ENCODE results near the gene RANGRF. TPM values are rescaled to one million over a fixed set of nuclear protein-coding genes. Genes with fewer than 3 reads are reported as not detected.

RANGRF gene
- total RNA-seq, 2 donors from 2014 or later: 4.7 to 13.5 TPM

DNA sequence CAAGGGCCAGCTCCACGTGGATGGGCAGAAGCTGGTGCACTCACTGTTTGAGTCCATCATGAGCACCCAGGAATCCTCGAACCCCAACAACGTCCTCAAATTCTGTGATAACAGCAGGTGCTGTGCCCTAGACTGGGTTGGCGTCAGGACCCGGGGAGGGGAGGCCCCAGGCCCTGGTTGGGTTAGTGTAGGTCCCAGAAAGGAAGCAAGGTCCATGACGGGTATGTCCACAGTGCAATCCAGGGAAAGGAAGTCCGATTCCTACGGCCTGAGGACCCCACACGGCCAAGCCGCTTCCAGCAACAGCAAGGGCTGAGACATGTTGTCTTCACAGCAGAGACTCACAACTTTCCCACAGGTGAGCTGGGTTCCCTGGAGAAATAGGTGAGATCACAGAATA, 32.2 kb upstream of the RANGRF start:
- intact Hi-C loops (cut with DNase I): no loop called here
- TF ChIP-seq, protein P1, sequence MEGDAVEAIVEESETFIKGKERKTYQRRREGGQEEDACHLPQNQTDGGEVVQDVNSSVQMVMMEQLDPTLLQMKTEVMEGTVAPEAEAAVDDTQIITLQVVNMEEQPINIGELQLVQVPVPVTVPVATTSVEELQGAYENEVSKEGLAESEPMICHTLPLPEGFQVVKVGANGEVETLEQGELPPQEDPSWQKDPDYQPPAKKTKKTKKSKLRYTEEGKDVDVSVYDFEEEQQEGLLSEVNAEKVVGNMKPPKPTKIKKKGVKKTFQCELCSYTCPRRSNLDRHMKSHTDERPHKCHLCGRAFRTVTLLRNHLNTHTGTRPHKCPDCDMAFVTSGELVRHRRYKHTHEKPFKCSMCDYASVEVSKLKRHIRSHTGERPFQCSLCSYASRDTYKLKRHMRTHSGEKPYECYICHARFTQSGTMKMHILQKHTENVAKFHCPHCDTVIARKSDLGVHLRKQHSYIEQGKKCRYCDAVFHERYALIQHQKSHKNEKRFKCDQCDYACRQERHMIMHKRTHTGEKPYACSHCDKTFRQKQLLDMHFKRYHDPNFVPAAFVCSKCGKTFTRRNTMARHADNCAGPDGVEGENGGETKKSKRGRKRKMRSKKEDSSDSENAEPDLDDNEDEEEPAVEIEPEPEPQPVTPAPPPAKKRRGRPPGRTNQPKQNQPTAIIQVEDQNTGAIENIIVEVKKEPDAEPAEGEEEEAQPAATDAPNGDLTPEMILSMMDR (IDR thresholded peaks at IDR 0.05): no peak
- TF ChIP-seq POLR2A (IDR thresholded peaks at IDR 0.05): no peak
- 89% methylated on average over 9 of the region's 10 CpGs; no CpG with 5 or more reads in 1 of the 2 donors for WGBS, 2 donors
- DNase-seq (no peak), ATAC-seq (no peak)
- Histone ChIP-seq H3K4me3 (no peak overlapping the region), H3K27ac (no peak overlapping the region), H3K27me3 (no peaks in the 10 kb centered on the region), H3K4me1 (no peaks in the 10 kb centered on the region), H3K36me3 (replicated peaks in 1 of 2; ENCODE audit: insufficient read depth in 1 of 2, low read depth in 2 of 2) (peaks cover 0 to 9% of the 10 kb centered on the region in 2 donors), H3K9me3 (no peaks in the 10 kb centered on the region)

DNA sequence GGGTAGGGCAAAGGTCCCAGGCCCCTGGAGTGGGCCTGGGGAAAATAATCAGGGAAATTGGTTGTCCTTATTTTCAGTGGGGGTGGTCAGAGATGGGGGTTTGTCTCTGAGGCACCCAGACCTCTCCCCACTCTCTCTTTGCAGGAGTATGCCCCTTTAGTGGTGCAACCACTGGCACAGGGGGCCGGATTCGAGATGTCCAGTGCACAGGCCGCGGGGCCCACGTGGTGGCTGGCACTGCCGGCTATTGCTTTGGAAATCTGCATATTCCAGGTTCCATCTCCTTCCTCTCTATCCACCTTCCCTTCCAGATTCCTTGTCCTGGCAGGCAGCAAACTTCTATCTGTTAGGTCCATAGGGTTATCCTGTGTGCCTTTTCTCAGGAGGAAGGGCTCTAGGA, 31.8 kb upstream of the RANGRF start:
- intact Hi-C loops (cut with DNase I): no loop called here
- TF ChIP-seq, protein P1 (IDR thresholded peaks at IDR 0.05): no peak
- no peak for TF ChIP-seq POLR2A (IDR thresholded peaks at IDR 0.05)
- ATAC-seq (no peak), DNase-seq (no peak)
- H3K4me3 ChIP-seq: no peak overlapping the region
- H3K9me3 ChIP-seq: no peaks in the 10 kb centered on the region
- H3K27ac ChIP-seq: no peak overlapping the region
- H3K36me3 ChIP-seq (replicated peaks in 1 of 2; ENCODE audit: insufficient read depth in 1 of 2, low read depth in 2 of 2): peaks cover 0 to 9% of the 10 kb centered on the region in 2 donors
- no peaks in the 10 kb centered on the region for H3K4me1 ChIP-seq
- 94 to 100% methylated on average over 6 of the region's 6 CpGs for WGBS, 2 donors
- H3K27me3 ChIP-seq: no peaks in the 10 kb centered on the region

DNA sequence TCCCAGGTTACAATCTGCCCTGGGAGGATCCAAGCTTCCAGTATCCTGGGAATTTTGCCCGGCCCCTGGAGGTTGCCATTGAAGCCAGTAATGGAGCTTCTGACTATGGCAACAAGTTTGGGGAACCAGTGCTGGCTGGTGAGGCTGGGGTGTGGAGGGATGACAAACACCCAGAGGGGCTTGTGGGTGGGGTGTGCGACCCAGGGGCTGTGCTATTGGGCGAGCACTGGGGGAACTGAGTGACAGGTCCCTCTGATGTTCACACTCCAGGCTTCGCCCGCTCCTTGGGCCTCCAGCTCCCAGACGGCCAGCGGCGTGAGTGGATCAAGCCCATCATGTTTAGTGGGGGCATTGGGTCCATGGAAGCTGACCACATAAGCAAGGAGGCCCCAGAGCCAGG, 30.7 kb upstream of the RANGRF start:
- no peak for ATAC-seq
- 92 to 94% methylated on average over 8 of the region's 8 CpGs for WGBS, 2 donors
- no peak for TF ChIP-seq POLR2A (IDR thresholded peaks at IDR 0.05)
- TF ChIP-seq, protein P1 (IDR thresholded peaks at IDR 0.05): no peak

DNA sequence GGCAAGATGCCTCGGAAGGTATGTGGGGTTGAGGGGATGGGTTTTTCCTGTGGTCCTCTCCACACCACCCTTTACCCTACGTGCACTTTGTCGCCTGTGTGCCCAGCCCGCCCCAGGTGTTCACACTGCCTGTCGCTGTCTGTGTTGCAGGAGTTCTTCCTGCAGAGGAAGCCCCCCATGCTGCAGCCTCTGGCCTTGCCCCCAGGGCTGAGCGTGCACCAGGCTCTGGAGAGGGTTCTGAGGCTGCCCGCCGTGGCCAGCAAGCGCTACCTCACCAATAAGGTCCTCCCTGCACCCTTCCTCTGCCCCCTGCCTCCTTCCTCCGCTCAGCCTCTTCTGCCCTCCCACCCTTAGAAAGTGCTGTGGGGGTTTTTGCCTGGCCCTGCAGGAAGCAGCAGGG, 24.1 kb upstream of the RANGRF start:
- Histone ChIP-seq H3K4me3 (no peak overlapping the region), H3K27me3 (no peaks in the 10 kb centered on the region), H3K9me3 (no peaks in the 10 kb centered on the region), H3K36me3 (replicated peaks in 1 of 2; ENCODE audit: insufficient read depth in 1 of 2, low read depth in 2 of 2) (peaks cover 0 to 22% of the 10 kb centered on the region in 2 donors), H3K27ac (no peak overlapping the region), H3K4me1 (no peaks in the 10 kb centered on the region)
- intact Hi-C loops (cut with DNase I): no loop called here
- DNase-seq (no peak), ATAC-seq (no peak)
- TF ChIP-seq POLR2A (IDR thresholded peaks at IDR 0.05): no peak
- TF ChIP-seq, protein P1 (IDR thresholded peaks at IDR 0.05): no peak
- 93 to 100% methylated on average over 3 to 10 of the region's 10 CpGs for WGBS, 2 donors

More for the DNA sequence above, 30.7 kb upstream of the RANGRF start:
- H3K4me3 ChIP-seq: no peak overlapping the region
- H3K27me3 ChIP-seq: no peaks in the 10 kb centered on the region
- intact Hi-C loops (cut with DNase I): no loop called here
- peaks cover 0 to 10% of the 10 kb centered on the region in 2 donors for H3K36me3 ChIP-seq (replicated peaks in 1 of 2; ENCODE audit: insufficient read depth in 1 of 2, low read depth in 2 of 2)
- no peak overlapping the region for H3K27ac ChIP-seq
- H3K4me1 ChIP-seq: no peaks in the 10 kb centered on the region
- DNase-seq: no peak
- H3K9me3 ChIP-seq: no peaks in the 10 kb centered on the region

DNA sequence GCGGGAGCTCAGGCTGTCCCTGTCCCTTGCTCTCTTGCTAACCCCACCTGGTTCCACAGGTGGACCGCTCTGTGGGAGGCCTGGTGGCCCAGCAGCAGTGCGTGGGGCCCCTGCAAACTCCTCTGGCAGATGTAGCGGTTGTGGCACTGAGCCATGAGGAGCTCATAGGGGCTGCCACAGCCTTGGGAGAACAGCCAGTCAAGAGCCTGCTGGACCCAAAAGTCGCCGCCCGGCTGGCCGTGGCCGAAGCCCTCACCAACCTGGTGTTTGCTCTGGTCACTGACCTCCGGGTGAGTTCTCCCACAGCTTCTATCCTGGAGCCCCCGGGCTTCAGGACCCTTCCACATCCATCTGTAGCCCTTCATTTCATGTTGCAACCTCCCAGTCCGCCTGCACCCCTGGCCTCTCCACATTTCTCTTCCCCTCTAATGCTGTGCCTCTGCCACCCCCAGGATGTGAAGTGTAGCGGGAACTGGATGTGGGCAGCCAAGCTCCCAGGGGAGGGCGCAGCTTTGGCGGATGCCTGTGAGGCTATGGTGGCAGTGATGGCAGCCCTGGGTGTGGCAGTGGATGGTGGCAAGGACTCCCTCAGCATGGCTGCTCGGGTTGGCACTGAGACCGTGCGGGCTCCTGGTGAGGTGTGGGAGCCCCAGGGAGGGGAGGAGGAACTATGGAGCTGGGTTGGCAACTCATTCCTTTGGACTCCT, 23.5 kb upstream of the RANGRF start:
- TF ChIP-seq POLR2A (IDR thresholded peaks at IDR 0.05): no peak
- TF ChIP-seq, protein P1 (IDR thresholded peaks at IDR 0.05): no peak
- Histone ChIP-seq H3K36me3 (replicated peaks in 1 of 2; ENCODE audit: insufficient read depth in 1 of 2, low read depth in 2 of 2) (peaks cover 0 to 22% of the 10 kb centered on the region in 2 donors), H3K27ac (no peak overlapping the region), H3K4me3 (no peak overlapping the region), H3K9me3 (no peaks in the 10 kb centered on the region), H3K4me1 (no peaks in the 10 kb centered on the region), H3K27me3 (no peaks in the 10 kb centered on the region)
- intact Hi-C loops (cut with DNase I): no loop called here
- ATAC-seq (no peak), DNase-seq (no peak)
- 95% methylated on average over 11 to 14 of the region's 18 CpGs for WGBS, 2 donors

All from body of pancreas (tissue), 4 donors.